ENCODE measurements around the gene MXRA7.
"Not testable (repeated sequence)": the region's sequence is repeated elsewhere in the genome, so short reads cannot be mapped to it uniquely, and the experiment has no call there.

MXRA7 gene

GRCh38 chr17:76714822-76715495 is 4.2 kb upstream of the MXRA7 start:
- peak; percentile 75 for DNase-seq

GRCh38 chr17:76714336-76714735 is 3.6 kb upstream of the MXRA7 start:
- DNase-seq, result no peak

- no peak for DNase-seq
Observed at GRCh38 chr17:76713765-76714164, 3.0 kb upstream of the MXRA7 start.

GRCh38 chr17:76712321-76712720 is 1.6 kb upstream of the MXRA7 start:
- DNase-seq, result not testable (repeated sequence)

- not testable (repeated sequence) for DNase-seq
Observed at GRCh38 chr17:76709951-76710862, 558 bp downstream of the MXRA7 start.

GRCh38 chr17:76709077-76709950 is 1.5 kb downstream of the MXRA7 start:
- DNase-seq, result no peak

GRCh38 chr17:76707985-76708807 is 2.6 kb downstream of the MXRA7 start:
- no peak for DNase-seq

GRCh38 chr17:76706817-76707216 is 3.9 kb downstream of the MXRA7 start:
- DNase-seq, result no peak

- DNase-seq, result no peak
Observed at GRCh38 chr17:76704805-76705204, 6.0 kb downstream of the MXRA7 start.

- no peak for DNase-seq
Observed at GRCh38 chr17:76702941-76703637, 7.7 kb downstream of the MXRA7 start.

- no peak for DNase-seq
Observed at GRCh38 chr17:76702076-76702475, 8.7 kb downstream of the MXRA7 start.

GRCh38 chr17:76701471-76701967 is 9.2 kb downstream of the MXRA7 start:
- DNase-seq, result no peak

GRCh38 chr17:76700617-76701470 is 9.9 kb downstream of the MXRA7 start:
- DNase-seq, result no peak

GRCh38 chr17:76700270-76700616 is 10.5 kb downstream of the MXRA7 start:
- DNase-seq, result no peak

- not testable (repeated sequence) for DNase-seq
Observed at GRCh38 chr17:76698466-76698977, 12.2 kb downstream of the MXRA7 start.

- DNase-seq, result no peak
Observed at GRCh38 chr17:76697702-76698465, 12.9 kb downstream of the MXRA7 start.

- no peak for DNase-seq
Observed at GRCh38 chr17:76696763-76697701, 13.7 kb downstream of the MXRA7 start.

Data from NCI-H1694 (cell line).